Neuronal stem cell (in vitro differentiated cells): ENCODE data around the gene INTS3.

Experiments used
- DNase-seq: peaks from one replicate; pipeline ENCODE4 v3.0.0-alpha.2; 2013; ENCODE audit warnings: low spot score
- H2AFZ ChIP-seq: one replicate; pipeline ENCODE4 v1.6.1; 2013; ENCODE audit warnings: mild to moderate bottlenecking, low read length, inconsistent platforms
- H2AK5ac ChIP-seq: 2 replicates; pipeline ENCODE4 v1.6.1; 2013; ENCODE audit warnings: low read depth, mild to moderate bottlenecking, inconsistent platforms, low read length, moderate library complexity, mixed read lengths
- H2BK120ac ChIP-seq: 2 replicates; pipeline ENCODE4 v1.6.1; 2013; ENCODE audit warnings: low read depth, mild to moderate bottlenecking, inconsistent platforms, low read length, moderate library complexity, mixed read lengths
- H2BK12ac ChIP-seq: one replicate; pipeline ENCODE4 v1.6.1; 2013; ENCODE audit warnings: low read length, inconsistent platforms
- H2BK15ac ChIP-seq: 2 replicates; pipeline ENCODE4 v1.6.1; 2013; ENCODE audit warnings: mild to moderate bottlenecking, low read length, inconsistent platforms, mixed read lengths
- H2BK5ac ChIP-seq: one replicate; pipeline ENCODE4 v1.6.1; 2013; ENCODE audit warnings: inconsistent platforms, mild to moderate bottlenecking, low read length, moderate library complexity
- H3K14ac ChIP-seq: one replicate; pipeline ENCODE4 v1.6.1; 2013; ENCODE audit warnings: low read length, inconsistent platforms
- H3K18ac ChIP-seq: 2 replicates; pipeline ENCODE4 v1.6.1; 2013; ENCODE audit warnings: low read length, inconsistent platforms
- H3K23ac ChIP-seq: 2 replicates; pipeline ENCODE4 v1.6.1; 2013; ENCODE audit warnings: low read depth, mild to moderate bottlenecking, mixed read lengths, low read length, inconsistent platforms; ENCODE audit not compliant: poor library complexity
- H3K27ac ChIP-seq: replicated peaks from 3 replicates; pipeline ENCODE4 v1.5.1; 2013; ENCODE audit warnings: low read length, inconsistent platforms
- H3K27me3 ChIP-seq, 3 experiments: 2 replicates each; pipeline ENCODE4 v1.6.1; 2013; ENCODE audit warnings: low read length in 3 of 3, mild to moderate bottlenecking in 2 of 3, inconsistent platforms in 1 of 3, low read depth in 1 of 3, mixed read lengths in 1 of 3, moderate library complexity in 1 of 3; ENCODE audit not compliant: control insufficient read depth in 3 of 3, insufficient read depth in 3 of 3
- H3K36me3 ChIP-seq, 2 donors: replicated peaks in 1 of 2; 2 replicates each; pipeline ENCODE4 v1.6.1; 2013; ENCODE audit warnings: low read length in 2 of 2; ENCODE audit not compliant: control insufficient read depth in 2 of 2, insufficient read depth in 2 of 2
- H3K4ac ChIP-seq: 2 replicates; pipeline ENCODE4 v1.6.1; 2013; ENCODE audit warnings: inconsistent platforms, mild to moderate bottlenecking, low read length, moderate library complexity
- H3K4me1 ChIP-seq, 2 donors: 1 replicate in 1 of 2; 2 replicates in 1 of 2; pipeline ENCODE4 v1.6.1; 2013; ENCODE audit warnings: low read length in 2 of 2, low read depth in 1 of 2; ENCODE audit not compliant: control insufficient read depth in 2 of 2, insufficient read depth in 1 of 2
- H3K4me2 ChIP-seq: one replicate; pipeline ENCODE4 v1.6.1; 2013; ENCODE audit warnings: mild to moderate bottlenecking, low read length, inconsistent platforms; ENCODE audit not compliant: insufficient read depth, poor library complexity, severe bottlenecking
- H3K4me3 ChIP-seq, 2 donors: 2 replicates each; pipeline ENCODE4 v1.5.1; 2013; ENCODE audit warnings: low read length in 2 of 2, mild to moderate bottlenecking in 2 of 2, inconsistent platforms in 1 of 2, moderate library complexity in 1 of 2
- H3K79me1 ChIP-seq: one replicate; pipeline ENCODE4 v1.6.1; 2013; ENCODE audit warnings: low read depth, mild to moderate bottlenecking, inconsistent platforms, low read length, moderate library complexity
- H3K9ac ChIP-seq: one replicate; pipeline ENCODE4 v1.6.1; 2013; ENCODE audit warnings: mild to moderate bottlenecking, low read depth, low read length, inconsistent platforms; ENCODE audit not compliant: poor library complexity
- H3K9me3 ChIP-seq, 2 donors: replicated peaks in 1 of 2; 2 replicates each; pipeline versions ENCODE3 to v1.6.1; 2013; ENCODE audit warnings: low read length in 2 of 2, mild to moderate bottlenecking in 2 of 2, inconsistent platforms in 1 of 2, low read depth in 1 of 2, mixed read lengths in 1 of 2, moderate library complexity in 1 of 2; ENCODE audit not compliant: control insufficient read depth in 2 of 2, insufficient read depth in 1 of 2
- H4K8ac ChIP-seq: one replicate; pipeline ENCODE4 v1.6.1; 2013; ENCODE audit warnings: low read depth, mild to moderate bottlenecking, inconsistent platforms, low read length, moderate library complexity
- H4K91ac ChIP-seq: one replicate; pipeline ENCODE4 v1.6.1; 2013; ENCODE audit warnings: low read length, low read depth, mild to moderate bottlenecking, inconsistent platforms; ENCODE audit not compliant: poor library complexity
- WGBS, 2 donors: extraction: QIAGEN DNeasy Blood & Tissue Kit; methylation state at CpG; one replicate each; pipeline ENCODE4 v1.1.7; 2013; ENCODE audit warnings: missing lambda C conversion rate in 2 of 2, mixed read lengths in 1 of 2; ENCODE audit not compliant: insufficient read length in 2 of 2, insufficient replicate concordance in 1 of 2; ENCODE audit errors: extremely low coverage in 2 of 2; 5-methylcytosine and 5-hydroxymethylcytosine counted together

The INTS3 gene

DNA sequence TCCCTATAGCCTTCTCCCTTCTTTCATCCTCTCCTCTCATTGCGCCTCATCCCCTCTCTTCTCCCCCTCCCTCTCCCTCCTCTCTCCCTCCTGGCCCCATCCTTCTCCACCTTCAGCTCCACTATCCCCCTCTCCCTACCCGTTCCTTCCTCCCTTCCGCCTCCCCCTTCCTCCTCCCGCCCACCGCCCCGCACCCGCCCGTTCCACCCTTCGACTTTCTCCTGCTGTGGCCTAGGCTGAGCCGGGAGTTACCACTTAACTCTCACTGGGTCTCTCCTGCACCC is 47.8 kb upstream of the INTS3 start:
- no peak overlapping the region for H4K91ac ChIP-seq
- H3K14ac ChIP-seq, result no peak overlapping the region
- peak overlapping the region; percentile 90 for H3K4me2 ChIP-seq
- H2AFZ ChIP-seq, result peak overlapping the region; percentile 91
- H4K8ac ChIP-seq, result no peak overlapping the region
- H3K23ac ChIP-seq, result no peak overlapping the region
- no peak overlapping the region for H2AK5ac ChIP-seq
- no peak overlapping the region for H3K4ac ChIP-seq
- no peak for DNase-seq
- peaks cover 8 to 11% of the 10 kb centered on the region in 2 donors for H3K4me1 ChIP-seq
- H2BK5ac ChIP-seq, result no peak overlapping the region
- no peak overlapping the region for H2BK12ac ChIP-seq
- H3K9me3 ChIP-seq, result peaks cover 0 to 2% of the 10 kb centered on the region in 2 donors
- H2BK120ac ChIP-seq, result no peak overlapping the region
- H2BK15ac ChIP-seq, result no peak overlapping the region
- no peak overlapping the region for H3K18ac ChIP-seq
- H3K4me3 ChIP-seq, result peak overlapping the region in 1 of 2 donors; percentile 81
- WGBS, 2 donors, result no CpG with 5 or more reads among the region's 10 CpGs
- H3K79me1 ChIP-seq, result peaks cover 4% of the 10 kb centered on the region
- no peak overlapping the region for H3K9ac ChIP-seq
- H3K27me3 ChIP-seq, result peaks cover 20 to 68% (median 40%) of the 10 kb centered on the region in 3 experiments
- no peaks in the 10 kb centered on the region for H3K36me3 ChIP-seq
- no peak overlapping the region for H3K27ac ChIP-seq

GRCh38 chr1:153682730-153683129 is 45.1 kb upstream of the INTS3 start:
- Histone ChIP-seq H2BK15ac (no peak overlapping the region), H2BK12ac (no peak overlapping the region), H3K79me1 (peaks cover 4% of the 10 kb centered on the region), H2AFZ (no peak overlapping the region), H4K8ac (no peak overlapping the region), H3K36me3 (no peaks in the 10 kb centered on the region), H3K27ac (no peak overlapping the region), H3K18ac (peak overlapping the region; percentile 27), H2AK5ac (no peak overlapping the region), H2BK120ac (no peak overlapping the region), H3K4ac (no peak overlapping the region), H3K4me3 (no peak overlapping the region), H4K91ac (no peak overlapping the region), H3K23ac (peak overlapping the region; percentile 76), H2BK5ac (no peak overlapping the region), H3K9ac (peak overlapping the region; percentile 63), H3K14ac (no peak overlapping the region), H3K4me2 (no peak overlapping the region), H3K27me3 (peaks cover 20 to 87% (median 40%) of the 10 kb centered on the region in 3 experiments), H3K4me1 (peaks cover 10 to 11% of the 10 kb centered on the region in 2 donors), H3K9me3 (peaks cover 0 to 2% of the 10 kb centered on the region in 2 donors)
- no peak for DNase-seq
- no CpG with 5 or more reads among the region's 7 CpGs for WGBS, 2 donors

- no peak overlapping the region for H2BK5ac ChIP-seq
- no peak for DNase-seq
- WGBS, 2 donors, result no CpG with 5 or more reads among the region's 5 CpGs
Observed at GRCh38 chr1:153683854-153684253, 44.0 kb upstream of the INTS3 start.

GRCh38 chr1:153684892-153685291 is 43.0 kb upstream of the INTS3 start:
- WGBS, 2 donors, result no CpG with 5 or more reads among the region's 12 CpGs
- Histone ChIP-seq H4K91ac (no peak overlapping the region), H2AFZ (no peak overlapping the region)

More at GRCh38 chr1:153683854-153684253, 44.0 kb upstream of the INTS3 start:
- H2BK120ac ChIP-seq, result no peak overlapping the region
- H3K4me2 ChIP-seq, result no peak overlapping the region
- H3K14ac ChIP-seq, result no peak overlapping the region
- no peak overlapping the region for H3K4me3 ChIP-seq
- peaks cover 0 to 4% of the 10 kb centered on the region in 2 donors for H3K9me3 ChIP-seq
- no peak overlapping the region for H4K91ac ChIP-seq
- no peak overlapping the region for H2BK12ac ChIP-seq
- H3K4ac ChIP-seq, result no peak overlapping the region
- no peaks in the 10 kb centered on the region for H3K36me3 ChIP-seq
- H3K27me3 ChIP-seq, result peaks cover 10 to 80% (median 29%) of the 10 kb centered on the region in 3 experiments
- no peak overlapping the region for H4K8ac ChIP-seq
- H2BK15ac ChIP-seq, result no peak overlapping the region
- no peak overlapping the region for H2AFZ ChIP-seq
- no peak overlapping the region for H2AK5ac ChIP-seq
- no peak overlapping the region for H3K27ac ChIP-seq
- H3K79me1 ChIP-seq, result peaks cover 4% of the 10 kb centered on the region
- H3K23ac ChIP-seq, result no peak overlapping the region
- no peak overlapping the region for H3K18ac ChIP-seq
- H3K4me1 ChIP-seq, result peaks cover 3 to 4% of the 10 kb centered on the region in 2 donors
- H3K9ac ChIP-seq, result no peak overlapping the region

More at GRCh38 chr1:153684892-153685291, 43.0 kb upstream of the INTS3 start:
- no peak overlapping the region for H3K4ac ChIP-seq
- peak overlapping the region; percentile 66 for H3K9ac ChIP-seq
- H2BK12ac ChIP-seq, result no peak overlapping the region
- peaks cover 0 to 74% (median 19%) of the 10 kb centered on the region in 3 experiments for H3K27me3 ChIP-seq
- peaks cover 0 to 2% of the 10 kb centered on the region in 2 donors for H3K9me3 ChIP-seq
- no peak overlapping the region for H2BK120ac ChIP-seq
- no peak overlapping the region for H3K4me3 ChIP-seq
- no peak for DNase-seq
- peak overlapping the region; percentile 40 for H3K23ac ChIP-seq
- H3K4me2 ChIP-seq, result no peak overlapping the region
- no peak overlapping the region for H3K18ac ChIP-seq
- H3K27ac ChIP-seq, result no peak overlapping the region
- H4K8ac ChIP-seq, result no peak overlapping the region
- no peak overlapping the region for H2BK5ac ChIP-seq
- H3K79me1 ChIP-seq, result peaks cover 1% of the 10 kb centered on the region
- H3K14ac ChIP-seq, result no peak overlapping the region
- no peaks in the 10 kb centered on the region for H3K36me3 ChIP-seq
- peaks cover 0 to 3% of the 10 kb centered on the region in 2 donors for H3K4me1 ChIP-seq
- peak overlapping the region; percentile 95 for H2BK15ac ChIP-seq
- H2AK5ac ChIP-seq, result peak overlapping the region; percentile 63
